Globus pallidus (tissue), 1 donor: Measurements from ENCODE around the gene CWC27.

Experiments
- DNase-seq: peaks from one replicate; pipeline ENCODE4 v3.0.0-alpha.2; 2015; ENCODE audit warnings: low spot score

CWC27 gene

DNA sequence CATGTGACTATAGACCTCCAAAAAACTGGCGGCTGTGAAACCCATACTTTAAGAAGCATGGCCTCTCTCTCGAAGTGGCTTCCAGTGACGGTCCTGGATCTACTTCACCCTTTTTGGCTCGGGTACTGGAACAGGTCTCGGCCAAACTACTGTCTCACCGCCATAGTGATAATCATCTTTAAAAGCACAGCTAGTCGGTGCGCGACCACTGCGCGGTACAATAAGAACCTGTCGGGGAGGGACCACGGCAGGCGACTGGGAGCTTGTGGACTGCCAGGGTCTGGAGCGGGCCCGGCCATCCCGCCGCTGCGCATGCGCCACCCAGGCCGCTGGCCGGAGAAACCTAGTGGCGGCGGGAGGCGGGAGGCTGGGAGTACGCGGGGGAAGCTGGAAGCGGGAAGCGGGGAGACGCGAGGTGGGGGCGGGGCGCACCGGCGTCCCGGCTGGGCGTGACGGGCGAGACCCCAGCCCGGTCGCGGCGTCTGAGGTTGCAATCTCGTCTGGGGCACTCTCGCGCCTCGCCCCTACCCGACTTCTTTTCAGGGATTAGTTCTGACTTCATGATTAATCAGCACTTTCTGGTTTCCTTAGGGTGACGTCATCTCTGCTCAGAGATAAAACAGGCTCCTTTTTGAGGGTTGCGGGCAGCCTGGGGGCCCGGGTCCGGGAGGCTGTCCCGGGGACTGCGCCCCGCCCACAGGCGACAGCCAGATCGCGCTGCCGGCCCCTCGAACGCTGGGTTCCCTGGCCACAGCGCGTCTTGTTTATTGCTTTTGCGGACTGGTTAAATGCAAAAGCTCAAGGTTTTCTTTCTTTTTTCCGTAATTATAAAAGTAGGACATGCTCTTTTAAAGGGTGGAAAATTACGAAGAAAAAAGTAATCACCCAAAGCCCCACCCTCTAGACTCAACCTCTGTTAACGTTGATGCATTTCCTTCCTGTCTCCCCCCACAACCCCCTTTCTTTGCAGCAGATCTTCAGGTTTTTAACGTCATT is 266.8 kb downstream of the CWC27 start:
- peak; percentile 89 for DNase-seq

DNA sequence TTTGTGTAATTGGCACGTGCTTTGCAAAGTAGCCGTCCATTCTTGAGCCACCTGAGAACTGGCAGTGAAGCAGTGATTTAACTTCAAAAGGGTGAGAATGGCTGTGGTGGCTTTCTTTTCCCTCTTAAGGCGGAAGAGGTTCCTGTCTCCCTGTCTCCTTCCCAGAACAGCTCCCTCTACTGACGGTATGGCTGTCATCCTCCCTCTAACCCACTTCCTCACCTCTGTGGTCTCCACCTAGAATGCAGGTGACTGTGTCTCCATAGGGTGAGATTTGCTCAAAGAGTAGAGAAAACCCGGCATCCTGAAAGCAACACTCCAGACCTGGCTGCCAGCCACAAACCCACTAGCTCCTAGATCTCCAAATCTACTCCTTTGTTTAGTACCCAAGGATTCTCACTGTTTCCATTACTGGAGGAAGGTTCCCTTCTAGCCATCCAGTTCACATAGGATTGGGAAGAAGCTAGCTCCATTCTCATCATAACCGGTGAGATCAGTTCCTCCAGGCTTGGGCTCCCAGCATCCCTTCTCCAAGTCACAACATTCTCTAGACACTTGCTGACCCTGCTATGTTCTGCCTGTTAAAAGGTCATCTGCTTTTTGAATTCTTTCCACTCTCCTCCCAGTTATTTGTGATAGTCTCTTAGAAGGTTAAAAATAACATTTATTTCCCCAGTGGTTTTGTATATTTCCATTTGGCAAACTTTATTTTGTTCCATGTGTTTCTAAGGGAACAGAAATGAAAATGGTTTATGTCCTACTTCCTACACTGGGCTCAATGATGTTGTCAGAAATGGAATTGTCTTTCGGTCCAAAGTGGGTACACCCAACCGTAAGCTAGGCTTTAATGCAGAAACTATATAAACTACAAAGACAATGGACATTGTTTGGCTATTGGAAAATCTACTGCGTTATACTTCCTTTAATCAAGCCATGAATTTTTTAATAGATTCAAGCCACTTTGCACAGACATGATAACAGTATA is 269.4 kb downstream of the CWC27 start:
- no peak for DNase-seq

DNA sequence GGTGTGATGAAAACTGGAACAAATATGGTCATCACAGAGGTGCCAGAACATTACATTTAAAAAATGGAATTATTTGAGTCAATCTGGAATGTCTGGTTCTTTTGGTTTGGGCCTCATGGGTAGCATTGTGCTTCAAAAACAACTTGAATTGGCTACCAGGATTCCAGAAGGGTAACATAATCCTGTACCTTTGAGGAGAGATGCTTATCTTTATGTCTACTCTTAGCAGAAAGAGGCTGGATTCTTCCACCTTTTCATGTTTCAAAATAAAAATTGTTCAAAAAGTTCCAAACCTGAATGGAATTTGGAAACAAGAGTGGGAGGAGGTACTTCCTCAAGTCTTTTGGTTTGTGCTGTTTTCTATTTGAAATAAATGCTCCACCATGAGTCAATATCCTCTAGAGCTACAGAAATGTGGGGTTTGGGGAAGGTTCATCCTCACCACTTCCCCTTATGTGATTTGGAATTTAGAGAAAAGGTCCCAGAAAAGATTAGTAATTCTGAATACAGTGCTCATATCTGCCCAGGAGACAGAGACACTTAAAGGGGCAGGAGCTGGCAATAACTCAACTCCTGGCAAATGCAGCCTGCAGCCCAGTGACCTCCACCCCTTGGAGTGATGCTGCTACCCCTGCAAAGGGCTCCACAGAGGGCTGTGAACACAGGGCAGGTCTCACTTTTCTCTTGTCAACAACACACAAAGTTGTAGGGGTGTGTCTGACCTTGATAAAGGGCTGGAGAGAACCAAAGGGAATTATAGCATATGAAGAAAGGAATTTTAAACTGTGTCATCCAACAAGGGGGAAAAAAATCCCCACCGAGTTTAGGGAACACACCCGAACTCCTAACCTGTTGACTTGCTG is 272.8 kb downstream of the CWC27 start:
- DNase-seq = no peak

DNA sequence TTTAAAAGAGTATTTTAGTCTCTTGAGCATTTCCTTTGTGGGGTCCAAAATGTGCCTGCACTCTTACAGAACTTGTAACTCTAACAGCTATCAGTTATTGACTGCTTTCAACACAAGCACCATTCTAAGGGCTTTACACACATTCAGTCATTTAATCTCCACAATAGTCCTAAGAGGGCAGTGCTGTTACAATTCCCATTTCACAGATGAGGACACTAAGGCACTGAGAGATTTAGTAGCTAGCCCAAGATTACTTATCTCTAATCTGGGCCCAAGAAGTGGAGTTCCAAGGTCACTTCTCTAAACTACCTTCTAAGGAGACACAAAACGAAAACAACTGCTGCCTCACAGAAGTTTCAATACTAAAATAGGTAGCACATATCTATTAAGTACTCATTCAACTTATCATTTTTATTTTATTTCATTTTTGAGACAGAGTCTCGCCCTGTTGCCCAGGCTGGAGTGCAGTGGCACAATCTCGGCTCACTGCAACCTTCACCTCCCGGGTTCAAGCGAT is 275.2 kb downstream of the CWC27 start:
- DNase-seq = no peak

DNA sequence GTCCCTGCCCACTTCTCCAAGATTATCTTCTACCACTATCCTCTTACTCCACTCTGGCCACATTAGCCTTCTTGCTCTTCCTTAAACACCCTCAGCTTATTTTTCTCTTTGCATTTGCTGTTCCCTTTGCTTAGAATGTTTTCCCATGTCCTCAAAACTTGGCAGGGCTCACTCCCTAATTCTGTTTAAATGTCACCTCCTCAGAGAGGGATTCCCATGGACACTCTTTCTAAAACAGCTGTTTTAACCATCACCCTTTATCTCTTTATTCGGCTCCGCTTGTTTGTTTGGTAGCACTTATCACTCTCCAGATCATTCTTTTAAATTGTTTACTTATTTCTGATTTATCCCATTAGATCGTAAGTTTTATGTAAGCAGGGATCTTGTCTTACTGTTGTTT is 278.5 kb downstream of the CWC27 start:
- no peak for DNase-seq

DNA sequence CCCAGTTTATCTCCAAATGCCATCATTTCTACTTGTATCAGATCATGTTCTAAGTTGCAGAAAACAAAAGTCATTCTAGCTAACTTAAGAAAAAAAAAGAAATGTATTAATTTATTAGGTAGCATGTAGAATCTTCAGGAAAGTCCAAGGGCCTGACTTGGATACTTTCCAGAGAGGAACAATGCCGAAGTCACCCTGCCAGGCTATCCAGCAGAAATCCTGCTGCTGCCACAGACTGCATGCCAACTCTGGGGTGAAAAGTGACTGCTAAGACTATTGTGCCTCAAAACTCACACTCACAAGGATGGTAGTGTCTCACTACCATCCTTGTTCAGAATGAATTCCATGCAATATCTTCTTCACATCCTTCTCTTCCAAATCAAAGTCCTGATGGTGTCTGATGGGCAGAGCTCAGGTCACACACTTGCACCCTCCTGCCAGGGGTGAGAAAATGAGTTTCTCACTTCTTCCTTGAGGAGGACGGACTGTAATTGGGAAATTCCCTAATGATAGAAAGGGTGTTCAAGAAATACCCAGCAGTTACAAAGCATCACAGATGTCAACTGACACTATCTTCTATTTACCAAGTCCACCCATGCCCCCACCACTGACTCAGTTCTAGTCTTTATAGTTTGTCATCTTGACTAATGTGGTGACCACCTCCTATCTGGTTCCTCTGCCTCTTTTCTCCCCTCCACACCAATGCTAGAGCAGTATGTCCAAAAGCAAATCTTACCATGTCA is 279.4 kb downstream of the CWC27 start:
- DNase-seq = no peak

DNA sequence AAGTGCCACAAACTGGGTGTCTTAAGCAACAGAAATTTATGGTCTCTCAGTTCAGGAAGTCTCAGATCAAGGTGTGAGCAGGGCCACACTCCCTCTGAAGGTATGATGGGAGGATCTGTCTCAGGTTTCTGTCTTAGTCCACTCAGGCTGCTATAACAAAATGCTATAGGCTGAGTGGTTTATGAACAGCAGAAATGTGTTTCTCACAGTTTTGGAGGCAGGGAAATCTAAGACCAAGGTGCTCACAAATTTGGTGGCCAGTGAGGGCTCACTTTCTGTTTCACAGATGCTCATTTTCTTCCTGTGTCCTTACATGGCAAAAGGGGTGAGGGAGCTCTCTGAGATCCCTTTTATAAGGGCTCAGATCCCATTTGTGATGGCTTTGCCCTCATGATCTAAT is 281.4 kb downstream of the CWC27 start:
- no peak for DNase-seq

DNA sequence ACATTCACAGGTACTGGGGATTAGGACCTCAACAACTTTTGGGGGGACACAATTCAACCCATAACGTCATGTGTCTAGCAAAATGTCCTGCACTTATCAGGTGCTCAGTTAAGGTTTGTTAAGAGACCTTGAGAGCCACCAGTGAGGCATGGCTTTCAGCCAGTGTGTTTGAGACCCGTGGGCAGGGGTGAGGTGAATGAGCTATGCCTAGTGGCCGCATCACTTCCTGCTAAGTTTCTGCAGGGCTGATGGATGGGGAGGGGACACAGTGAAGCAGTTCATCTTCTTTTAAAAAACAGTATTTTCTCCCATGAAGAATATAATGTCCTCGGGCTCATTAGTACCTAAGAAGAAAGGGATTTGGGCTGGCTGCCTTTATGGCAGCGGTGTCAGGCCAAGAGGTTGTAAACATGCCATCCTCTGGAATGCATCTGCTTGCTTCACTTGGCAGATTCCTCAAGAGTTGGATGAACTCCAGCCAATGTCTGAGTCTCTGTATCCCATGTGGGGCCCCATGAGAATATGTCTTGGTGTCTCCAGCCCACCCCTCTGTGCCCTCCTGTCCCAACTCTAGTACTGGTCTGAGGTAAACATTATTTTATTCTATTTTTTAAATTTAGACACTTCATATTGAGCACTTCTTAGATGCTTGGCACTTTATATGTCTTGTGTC is 282.2 kb downstream of the CWC27 start:
- DNase-seq = no peak

DNA sequence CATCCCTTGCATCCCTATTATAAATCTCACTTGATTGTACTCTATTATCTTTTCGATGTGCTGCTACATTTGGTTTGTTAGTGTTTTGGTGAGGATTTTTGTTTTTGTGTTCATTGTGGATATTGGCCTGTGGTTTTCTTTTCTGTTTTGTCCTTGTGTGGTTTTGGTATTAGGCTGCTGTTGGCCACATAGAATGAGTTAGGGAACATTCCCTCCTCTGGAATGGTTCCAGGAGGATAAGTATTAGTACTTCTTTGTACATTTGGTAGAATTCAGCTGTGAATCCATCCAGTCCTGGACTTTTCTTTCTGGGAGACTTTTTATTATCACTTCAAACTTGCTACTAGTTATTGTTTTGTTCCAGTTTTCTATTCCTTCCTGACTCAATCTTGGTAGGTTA is 287.2 kb downstream of the CWC27 start:
- DNase-seq = no peak

DNA sequence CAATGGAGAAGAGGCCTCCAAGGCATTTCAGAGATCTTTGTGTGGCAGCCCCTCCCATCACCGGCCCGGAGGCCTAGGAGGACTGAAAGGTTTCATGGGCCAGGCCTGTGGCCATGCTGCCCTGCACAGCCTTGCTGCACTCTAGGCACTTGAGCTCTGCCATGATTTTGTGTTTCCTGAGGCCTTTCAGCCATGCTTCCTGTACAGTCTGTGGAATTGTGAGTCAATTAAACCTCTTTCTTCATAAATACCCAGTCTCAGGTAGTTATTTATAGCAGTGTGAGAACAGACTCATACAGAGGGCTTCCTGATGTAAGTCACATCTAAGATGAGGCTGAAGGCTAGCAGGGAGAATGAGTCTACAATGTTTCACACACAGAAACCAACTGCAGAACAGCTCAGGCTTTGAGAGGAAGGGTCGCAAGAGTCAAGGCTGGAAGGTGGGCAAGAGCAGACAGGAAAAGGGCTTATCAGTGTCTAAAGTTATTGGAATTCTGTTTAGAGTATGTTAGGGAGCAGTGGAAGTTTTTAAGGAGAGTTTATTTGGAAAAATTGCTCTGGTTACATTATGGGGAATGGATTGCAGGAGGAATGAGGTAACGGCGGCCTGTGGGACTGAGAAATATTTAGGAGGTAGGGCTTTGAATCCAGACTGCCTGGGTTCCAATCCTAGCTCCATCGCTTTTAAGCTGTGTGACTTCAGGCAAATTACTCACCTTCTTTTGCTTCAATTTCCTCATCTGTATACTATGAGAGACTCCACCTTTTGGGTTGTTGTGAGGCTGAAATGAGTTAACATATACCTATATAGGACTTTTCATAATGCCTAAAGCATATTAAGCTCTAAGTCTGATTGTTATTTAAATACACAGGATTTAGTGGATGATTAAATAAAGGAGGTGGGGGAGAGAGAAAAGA is 291.2 kb downstream of the CWC27 start:
- no peak for DNase-seq

DNA sequence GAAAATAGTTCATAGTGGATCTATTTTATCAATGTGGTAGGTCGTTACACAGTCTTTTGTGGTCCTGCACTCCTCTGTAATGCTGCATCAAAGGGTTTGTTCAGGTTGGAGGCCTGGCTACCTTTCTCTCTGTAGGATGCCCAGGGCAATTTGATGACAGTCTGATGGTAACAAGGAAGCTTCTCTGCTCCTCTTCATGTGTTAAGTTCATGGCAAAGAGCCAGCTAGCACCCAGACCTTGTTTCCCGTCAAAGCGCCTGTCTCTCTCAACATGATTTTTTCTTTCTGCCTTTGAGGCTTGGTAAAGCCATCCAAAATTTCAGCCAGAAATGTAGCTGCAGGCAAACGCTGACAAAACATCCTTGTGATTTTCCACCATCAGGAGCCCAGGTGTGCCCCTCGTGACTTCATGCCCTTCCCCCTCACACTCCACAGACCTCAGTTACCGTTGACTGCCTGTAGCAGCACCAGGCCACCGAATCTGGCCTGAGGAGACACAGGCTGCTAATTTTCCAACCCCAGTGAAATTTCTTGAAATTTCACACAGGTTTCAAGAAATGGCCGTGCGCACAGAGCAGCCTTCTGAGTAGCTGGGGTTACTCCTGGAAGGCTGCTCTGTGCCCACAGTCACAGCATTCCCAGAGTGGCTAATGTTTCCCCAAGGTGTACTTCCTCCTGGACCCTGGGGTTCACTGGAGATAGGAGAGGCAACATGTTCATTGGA is 292.7 kb downstream of the CWC27 start:
- no peak for DNase-seq

DNA sequence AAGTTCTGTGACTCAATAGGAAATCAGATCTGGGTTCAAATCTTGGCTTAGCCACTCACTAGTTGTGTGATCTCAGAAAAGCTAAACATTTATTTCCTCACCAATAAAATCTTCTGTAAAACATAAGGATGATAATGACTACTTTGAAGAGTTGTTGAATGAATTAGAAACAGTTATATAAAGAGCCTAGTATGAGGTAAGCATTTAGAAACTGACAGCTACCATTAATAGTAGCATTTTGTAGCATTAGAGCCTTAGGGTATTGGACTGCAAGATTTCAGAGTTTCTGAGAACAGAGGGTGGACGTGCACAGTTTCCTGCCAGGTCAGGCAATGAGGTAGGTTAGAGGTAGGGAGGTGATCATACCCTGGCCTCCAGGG is 293.2 kb downstream of the CWC27 start:
- DNase-seq = no peak

DNA sequence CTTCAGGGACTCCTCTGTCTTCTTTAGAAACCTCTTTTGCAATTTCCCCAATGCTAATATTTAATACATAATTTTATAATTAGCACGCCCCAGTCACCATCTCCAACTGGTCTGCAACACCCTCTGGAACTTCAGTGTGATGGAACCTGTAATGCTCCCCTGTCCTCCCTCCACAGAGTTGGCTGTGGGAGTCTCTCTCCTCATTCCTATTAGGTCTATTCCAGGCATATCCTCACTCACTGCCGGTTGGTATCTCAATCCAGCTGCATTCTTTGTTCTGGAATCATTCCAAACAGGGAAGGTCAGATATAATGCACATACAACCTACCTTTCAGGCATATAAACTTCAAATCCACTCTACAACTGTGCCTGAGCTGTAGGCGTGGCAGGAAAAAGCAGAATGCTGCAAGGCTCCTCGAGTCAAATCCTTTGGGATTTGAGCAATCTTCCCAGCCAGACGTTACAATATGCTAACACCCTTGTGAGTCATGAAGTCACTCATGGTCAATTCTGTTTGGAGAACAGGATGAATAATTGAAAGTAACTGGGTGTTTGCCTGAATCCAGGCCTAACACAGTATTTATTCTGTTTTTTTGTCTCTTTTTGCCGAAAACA is 293.8 kb downstream of the CWC27 start:
- DNase-seq = no peak

DNA sequence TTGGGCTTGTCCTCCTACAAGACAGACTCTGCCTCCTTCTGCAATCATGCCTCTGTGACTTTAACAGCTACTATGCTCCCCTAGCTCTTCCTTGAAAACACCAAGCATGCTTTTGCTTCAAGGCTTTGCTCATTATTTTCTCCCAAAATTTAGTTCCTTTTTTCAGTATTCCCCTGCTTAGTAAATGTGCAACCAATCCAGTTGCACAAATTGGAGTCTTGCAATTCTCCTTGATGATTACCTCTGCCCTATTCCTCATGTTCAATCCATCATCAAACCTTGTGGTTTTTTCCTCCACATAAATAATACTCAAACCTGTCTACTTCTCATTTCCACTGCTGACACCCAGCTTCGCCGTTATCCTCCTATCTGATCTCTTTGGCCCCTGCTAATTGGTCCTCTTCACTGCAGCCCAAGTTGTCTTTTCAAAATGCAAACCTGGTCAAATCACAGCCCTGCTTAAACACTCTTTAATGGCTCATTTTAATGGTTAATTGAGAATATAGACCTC is 296.3 kb downstream of the CWC27 start:
- DNase-seq = no peak

DNA sequence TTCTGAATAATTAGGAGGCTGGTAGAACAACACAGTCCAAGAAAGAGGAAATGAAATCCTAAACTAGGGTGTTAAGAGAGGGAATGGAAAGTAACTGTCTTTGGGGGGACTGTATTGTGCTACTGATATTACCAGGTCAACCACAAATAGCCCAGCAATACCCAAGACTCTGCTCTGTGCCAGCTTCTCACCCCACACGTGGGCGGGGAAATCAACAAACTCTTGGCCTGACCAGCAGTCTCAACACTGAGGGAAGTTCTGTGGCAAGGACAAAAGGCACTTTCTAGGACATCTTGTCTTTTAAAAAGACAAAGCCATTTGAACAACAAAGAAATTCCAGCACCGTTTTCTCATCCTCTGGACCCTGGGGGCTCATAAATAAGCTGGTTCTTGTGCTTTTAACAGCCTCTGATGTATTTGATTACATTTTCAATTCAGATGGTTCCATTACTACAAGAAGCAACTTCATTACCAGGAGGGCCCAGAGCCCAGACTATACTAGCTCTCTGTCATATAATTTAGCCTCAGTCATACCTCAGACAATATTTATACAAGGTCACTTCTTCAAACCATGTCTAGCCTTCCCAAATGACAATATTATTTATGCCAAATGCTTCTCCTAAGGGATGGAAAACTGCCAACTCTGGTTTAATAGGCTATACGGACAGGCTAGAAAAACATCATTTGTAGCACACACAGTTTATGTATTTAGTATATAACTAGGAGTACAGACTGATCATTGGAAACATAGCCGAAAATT is 297.8 kb downstream of the CWC27 start:
- peak; percentile 37 for DNase-seq

DNA sequence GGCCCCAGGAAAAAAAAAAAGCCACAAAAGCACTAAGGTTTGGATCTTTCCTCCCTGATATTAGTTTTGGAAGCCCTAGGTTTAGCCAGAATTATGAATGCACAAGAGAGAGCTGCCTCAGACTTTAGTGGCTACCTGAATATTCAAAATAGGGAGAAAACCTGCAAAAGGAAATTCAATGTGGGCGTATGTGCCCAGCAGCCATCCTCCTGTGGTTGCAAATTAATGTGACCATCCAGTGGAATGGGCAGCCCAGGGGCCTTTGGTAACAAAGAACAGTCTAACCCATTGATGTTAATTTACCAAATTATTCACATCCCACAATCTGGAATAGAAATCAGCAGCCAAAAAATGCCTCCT is 298.4 kb downstream of the CWC27 start:
- no peak for DNase-seq
